ENCODE measurements around the gene TPM4.
"Not testable (repeated sequence)": the region's sequence is repeated elsewhere in the genome, so short reads cannot be mapped to it uniquely, and the experiment has no call there.

The TPM4 gene

DNA sequence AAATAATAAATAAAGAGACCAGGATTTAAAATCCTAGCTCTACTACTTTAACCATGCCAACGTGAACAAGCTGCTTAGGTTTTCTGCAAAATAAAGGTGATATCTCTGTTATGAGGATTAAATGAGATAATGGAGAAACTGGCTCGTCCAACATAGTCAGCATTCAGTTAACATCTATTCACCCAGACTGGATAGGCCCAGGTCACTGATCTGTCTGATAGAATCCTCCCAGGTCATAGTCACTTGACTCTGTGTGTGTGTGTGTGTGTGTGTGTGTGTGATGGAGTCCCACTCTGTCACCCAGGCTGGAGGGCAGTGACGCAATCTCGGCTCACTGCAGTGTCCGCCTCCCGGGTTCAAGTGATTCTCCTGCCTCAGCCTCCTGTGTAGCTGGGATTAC lies 22.5 kb downstream of the TPM4 start:
- no peak for DNase-seq

DNA sequence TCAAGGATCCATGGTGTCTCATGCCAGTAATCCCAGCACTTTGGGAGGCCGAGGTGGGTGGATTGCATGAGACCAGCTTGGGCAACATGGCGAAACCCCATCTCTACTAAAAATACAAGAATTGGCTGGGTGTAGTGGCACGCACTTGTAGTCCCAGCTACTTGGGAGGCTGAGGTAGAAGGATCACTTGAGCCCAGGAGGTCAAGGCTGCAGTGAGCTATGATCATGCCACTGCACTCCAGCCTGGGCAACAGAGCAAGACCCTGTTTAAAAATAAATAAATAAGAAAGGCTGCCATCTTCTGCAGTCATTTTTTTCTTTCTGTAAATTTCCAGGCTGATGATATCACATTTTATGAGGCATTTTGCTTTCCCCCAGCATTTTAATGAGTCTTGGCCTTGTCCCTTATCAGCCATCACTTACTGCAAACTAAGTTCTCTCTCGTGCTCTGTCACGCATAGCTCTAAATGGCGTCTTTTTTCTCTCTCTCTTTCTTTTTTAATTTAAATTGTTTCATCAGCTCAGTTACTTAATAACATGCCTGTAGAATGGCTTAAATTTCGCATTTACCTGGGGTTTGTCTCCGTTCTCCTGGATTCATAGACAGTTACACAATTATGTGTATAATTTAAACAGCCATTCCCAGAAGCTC lies 23.1 kb downstream of the TPM4 start:
- DNase-seq, result not testable (repeated sequence)

GRCh38 chr19:16100524-16100923 lies 24.2 kb downstream of the TPM4 start:
- no peak for DNase-seq

DNA sequence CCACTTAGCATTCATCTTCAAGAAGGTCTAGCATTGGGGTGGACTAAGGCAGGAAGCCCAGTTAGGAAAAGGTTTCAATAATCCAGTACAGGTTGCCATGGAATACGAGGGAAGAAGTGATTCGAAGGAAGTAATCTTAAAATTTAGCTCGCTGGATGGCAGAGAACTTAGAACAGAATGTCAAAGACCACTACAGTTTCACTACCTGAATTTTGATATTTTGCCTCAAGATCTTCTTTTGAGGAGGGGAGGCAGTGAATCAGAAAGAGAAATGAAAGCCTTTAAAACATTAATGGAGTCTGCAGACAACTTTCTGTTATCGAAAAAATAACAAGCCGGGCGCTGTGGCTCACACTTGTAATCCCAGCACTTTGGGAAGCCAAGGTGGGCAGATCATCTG lies 28.4 kb downstream of the TPM4 start:
- DNase-seq, result no peak

DNA sequence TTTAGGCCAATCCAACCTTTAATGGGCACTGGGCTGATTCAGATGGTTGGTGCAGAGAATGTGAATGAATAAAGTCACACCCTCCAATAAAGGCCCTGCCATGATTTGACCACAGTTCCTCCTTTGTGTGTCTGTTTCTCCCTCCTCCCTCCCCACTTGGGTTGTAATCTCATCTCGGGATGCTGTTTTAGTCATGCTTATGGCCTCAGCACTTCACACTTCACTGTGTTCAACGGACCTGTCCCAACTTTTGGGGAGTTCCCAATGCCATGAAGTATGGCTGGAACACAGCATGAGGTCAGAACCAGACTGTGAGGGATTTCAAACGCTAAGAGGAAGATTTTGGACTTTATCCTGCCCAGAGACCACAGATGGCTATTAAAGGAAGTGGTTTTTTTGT lies 29.8 kb downstream of the TPM4 start:
- peak; percentile 48 for DNase-seq

GRCh38 chr19:16111160-16111908 lies 35.0 kb downstream of the TPM4 start, which contains the start of gene RAB8A:
Gene RAB8A (plus strand): TSS chr19:16111889. CDS start chr19:16111902, 13 bp downstream.
- peak; percentile 100 for DNase-seq

DNA sequence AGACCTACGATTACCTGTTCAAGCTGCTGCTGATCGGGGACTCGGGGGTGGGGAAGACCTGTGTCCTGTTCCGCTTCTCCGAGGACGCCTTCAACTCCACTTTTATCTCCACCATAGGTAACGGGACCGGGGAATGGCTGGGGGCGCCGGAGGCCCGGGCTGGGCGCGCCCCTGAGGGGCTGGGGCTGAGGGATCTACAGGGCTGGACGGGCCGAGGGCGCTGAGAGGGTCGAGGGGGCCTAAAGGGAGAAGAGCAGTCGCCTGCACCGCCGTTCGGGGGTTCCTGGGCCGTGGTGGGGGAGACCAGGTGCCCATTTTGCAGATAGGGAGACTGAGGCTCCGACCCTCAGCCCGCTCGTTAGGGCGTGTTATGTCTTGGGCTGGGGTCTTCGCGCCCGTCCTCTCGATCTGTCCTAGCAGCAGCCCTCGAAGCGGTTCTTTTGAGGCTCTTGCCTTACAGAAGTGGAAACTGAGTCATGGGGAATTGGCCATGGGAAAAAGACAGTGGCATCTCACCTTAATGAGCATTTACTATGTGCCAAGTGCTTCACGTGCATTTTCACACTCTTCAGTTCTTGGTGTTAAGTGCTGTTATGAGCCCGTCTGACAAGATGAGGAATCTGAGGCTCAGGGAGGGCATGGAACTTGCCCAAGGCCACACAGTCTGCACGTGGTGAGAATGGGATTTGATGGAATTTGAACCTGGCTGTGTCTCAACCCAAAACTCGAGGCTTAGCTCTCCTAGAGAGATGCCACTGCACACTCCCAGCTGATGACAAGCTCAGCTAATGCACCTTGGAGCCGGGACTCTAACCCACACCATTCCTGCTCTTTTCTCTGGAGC lies 35.8 kb downstream of the TPM4 start:
- no peak for DNase-seq

DNA sequence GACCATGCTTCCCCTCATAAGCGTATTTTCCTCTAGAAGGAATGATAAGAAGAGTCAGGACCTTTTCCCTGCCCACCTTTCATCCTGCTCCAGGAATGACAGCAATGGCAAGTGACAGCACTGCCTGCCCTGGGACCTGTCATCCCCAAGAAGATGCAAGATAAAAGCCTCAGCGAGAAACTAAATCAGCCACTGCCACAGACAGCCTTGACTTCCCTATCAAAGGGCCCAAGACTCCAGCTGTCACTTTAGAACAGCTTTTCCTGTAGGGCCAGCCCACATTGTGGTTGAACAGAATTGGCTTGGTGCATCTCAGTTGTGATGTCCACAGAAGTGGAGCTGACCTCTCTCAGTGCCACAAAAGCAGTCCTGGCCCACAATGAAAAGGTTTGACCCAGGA lies 36.5 kb downstream of the TPM4 start:
- DNase-seq, result no peak

GRCh38 chr19:16113727-16114126 lies 37.4 kb downstream of the TPM4 start:
- DNase-seq, result no peak

DNA sequence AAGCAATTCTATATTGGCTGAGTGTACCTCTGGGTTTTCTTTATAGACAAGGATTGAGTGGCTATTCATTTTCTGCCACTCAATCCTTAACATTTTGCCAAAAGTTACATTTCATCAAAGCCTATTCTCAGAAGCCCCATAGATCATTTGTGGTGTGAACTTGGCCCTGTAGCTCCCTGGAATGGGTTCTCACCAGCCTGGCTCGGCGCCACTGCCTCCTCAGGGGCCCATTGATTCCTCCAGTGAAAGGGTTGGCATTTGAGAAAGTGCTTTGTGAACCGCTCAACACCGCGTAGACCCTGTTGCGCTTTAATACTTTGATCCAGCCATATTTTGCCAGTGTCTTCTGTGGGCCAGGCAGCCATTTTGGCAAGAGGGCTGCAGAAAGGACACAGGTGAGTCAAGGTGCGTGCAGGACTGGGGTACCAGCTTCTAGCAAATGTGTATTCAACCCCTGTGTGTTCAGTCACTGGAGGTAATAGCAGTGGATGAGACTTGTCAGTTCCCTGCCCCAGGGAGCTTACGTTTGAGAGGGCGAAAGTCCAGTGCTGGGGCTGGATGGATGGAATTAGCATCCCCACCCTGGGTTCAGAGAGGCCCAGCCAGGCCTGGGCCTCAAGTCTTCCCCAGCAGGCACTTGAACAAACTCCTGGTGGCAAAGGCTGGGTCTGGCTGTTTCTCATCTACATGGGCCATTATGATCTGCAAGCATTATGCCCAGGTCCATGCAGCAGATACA lies 39.2 kb downstream of the TPM4 start:
- DNase-seq, result no peak

GRCh38 chr19:16116067-16116466 lies 39.8 kb downstream of the TPM4 start:
- DNase-seq, result no peak

GRCh38 chr19:16117594-16118033 lies 41.3 kb downstream of the TPM4 start:
- DNase-seq, result no peak

GRCh38 chr19:16118489-16119033 lies 42.3 kb downstream of the TPM4 start:
- no peak for DNase-seq

GRCh38 chr19:16119075-16119857 lies 43.0 kb downstream of the TPM4 start:
- DNase-seq, result not testable (repeated sequence)

- no peak for DNase-seq
Observed at GRCh38 chr19:16121141-16121540, 44.8 kb downstream of the TPM4 start.

DNA sequence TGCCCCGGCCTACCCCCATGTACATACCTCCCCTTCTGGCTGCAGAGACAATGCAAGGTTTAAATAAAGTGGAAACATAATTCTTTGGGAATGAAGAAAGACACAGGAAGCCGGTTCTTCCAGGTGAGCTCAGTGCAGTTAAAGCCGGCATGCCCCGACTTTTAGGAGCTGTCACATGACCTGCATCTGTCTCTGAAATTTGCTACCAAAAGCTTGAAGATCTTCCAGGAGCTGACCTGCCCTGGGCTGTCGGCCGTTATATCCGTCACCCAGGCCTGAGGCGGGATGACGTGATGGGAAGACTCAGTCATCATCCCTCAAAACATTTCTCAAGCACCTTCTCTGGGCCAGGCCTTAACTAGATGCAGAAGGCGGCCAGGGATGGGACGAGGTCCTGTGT lies 45.7 kb downstream of the TPM4 start:
- DNase-seq, result no peak

GRCh38 chr19:16124953-16125352 lies 48.7 kb downstream of the TPM4 start:
- DNase-seq, result no peak

GRCh38 chr19:16125737-16126495 lies 49.6 kb downstream of the TPM4 start:
- DNase-seq, result no peak

DNA sequence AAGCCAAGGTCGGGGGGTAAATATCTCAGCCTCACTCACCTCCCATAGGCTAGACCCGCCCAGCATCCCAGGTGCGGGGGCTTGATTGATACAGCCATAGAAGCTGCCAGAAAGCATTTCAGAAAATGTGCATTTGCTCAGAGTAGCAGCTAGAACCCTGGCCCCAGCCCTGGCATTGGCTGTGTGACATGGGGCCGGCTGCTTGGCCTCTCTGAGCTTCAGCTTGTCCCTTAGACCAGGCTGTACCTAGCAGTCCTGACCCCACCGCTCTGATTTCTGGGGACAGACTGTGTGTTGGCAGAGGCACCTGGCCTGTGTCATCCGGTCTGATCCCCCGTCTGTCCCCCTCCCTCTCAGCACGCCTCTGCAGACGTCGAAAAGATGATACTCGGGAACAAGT lies 50.8 kb downstream of the TPM4 start:
- no peak for DNase-seq

DNA sequence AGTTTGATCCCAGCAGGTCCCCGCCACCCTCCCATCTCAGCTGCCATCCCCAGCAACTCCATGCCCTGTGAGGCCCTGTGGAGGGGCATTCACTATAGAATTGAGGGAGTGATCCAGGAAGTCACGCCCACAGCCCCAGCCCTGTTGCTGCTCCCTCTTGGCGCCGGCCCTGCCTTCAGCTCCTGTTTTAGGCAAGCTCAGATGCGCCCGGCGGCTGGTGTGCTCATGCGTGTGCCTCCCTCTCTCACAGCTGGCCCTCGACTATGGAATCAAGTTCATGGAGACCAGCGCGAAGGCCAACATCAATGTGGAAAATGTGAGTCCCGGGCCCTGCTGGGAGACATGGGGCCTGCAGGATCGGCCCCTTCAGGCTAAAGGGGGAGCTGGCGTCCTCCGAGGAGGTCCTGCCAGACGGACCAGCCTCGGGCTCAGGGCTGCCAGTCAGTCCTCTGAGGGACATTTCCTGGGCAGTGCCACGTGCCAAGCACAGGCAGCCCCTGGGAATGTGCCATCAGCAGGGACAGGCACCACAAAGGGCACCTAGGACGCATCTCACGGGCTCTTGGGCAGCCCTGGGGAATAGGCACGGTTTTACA lies 51.6 kb downstream of the TPM4 start:
- DNase-seq, result no peak

Data from fibroblast of skin of scalp (primary cell).